Activated CD4-positive, alpha-beta T cell treated with anti-CD3 and anti-CD28 coated beads, Interleukin-2, Interleukin-6, amounts not matched to agents 100 ng/mL and 50 ng/mL, durations not matched to agents 16 hours and 8 hours (primary cell): ENCODE results near the gene SLC1A5.

Experiments used
- DNase-seq: peaks from one replicate; pipeline ENCODE4 v3.0.0-alpha.2; 2020

SLC1A5 gene

GRCh38 chr19:46739290-46739771 is 49.1 kb downstream of the SLC1A5 start:
- DNase-seq = no peak

GRCh38 chr19:46737761-46738171 is 50.6 kb downstream of the SLC1A5 start:
- DNase-seq = no peak

GRCh38 chr19:46737298-46737654 is 51.1 kb downstream of the SLC1A5 start:
- DNase-seq = no peak

GRCh38 chr19:46736531-46737297 is 51.7 kb downstream of the SLC1A5 start:
- no peak for DNase-seq

- DNase-seq = no peak
These were observed 54.6 kb downstream of the SLC1A5 start for GRCh38 chr19:46733690-46734292.

GRCh38 chr19:46732966-46733689 is 55.3 kb downstream of the SLC1A5 start:
- no peak for DNase-seq

- no peak for DNase-seq
These were observed 56.0 kb downstream of the SLC1A5 start for GRCh38 chr19:46732172-46732938.

- no peak for DNase-seq
These were observed 56.8 kb downstream of the SLC1A5 start for GRCh38 chr19:46731584-46731983.

- DNase-seq = peak; percentile 33
These were observed 57.3 kb downstream of the SLC1A5 start for GRCh38 chr19:46731007-46731501.

GRCh38 chr19:46730595-46730994 is 57.8 kb downstream of the SLC1A5 start:
- DNase-seq = no peak

GRCh38 chr19:46730187-46730586 is 58.2 kb downstream of the SLC1A5 start:
- DNase-seq = no peak

GRCh38 chr19:46729696-46730095 is 58.7 kb downstream of the SLC1A5 start:
- no peak for DNase-seq

GRCh38 chr19:46728693-46729339 is 59.6 kb downstream of the SLC1A5 start:
- DNase-seq = peak; percentile 85

- DNase-seq = no peak
These were observed 60.2 kb downstream of the SLC1A5 start for GRCh38 chr19:46728208-46728607.

- no peak for DNase-seq
These were observed 60.6 kb downstream of the SLC1A5 start for GRCh38 chr19:46727757-46728156.

GRCh38 chr19:46726971-46727501 is 61.4 kb downstream of the SLC1A5 start:
- no peak for DNase-seq

GRCh38 chr19:46726551-46726950 is 61.8 kb downstream of the SLC1A5 start:
- DNase-seq = no peak

- no peak for DNase-seq
These were observed 62.5 kb downstream of the SLC1A5 start for GRCh38 chr19:46725859-46726393.

GRCh38 chr19:46725036-46725820 is 63.2 kb downstream of the SLC1A5 start:
- no peak for DNase-seq
